ENCODE results near the gene MED25. TPM values are rescaled to one million over a fixed set of nuclear protein-coding genes. Genes with fewer than 3 reads are reported as not detected.

The MED25 gene
- total RNA-seq, 1 donor from 2014 or later = 25.6 TPM

DNA sequence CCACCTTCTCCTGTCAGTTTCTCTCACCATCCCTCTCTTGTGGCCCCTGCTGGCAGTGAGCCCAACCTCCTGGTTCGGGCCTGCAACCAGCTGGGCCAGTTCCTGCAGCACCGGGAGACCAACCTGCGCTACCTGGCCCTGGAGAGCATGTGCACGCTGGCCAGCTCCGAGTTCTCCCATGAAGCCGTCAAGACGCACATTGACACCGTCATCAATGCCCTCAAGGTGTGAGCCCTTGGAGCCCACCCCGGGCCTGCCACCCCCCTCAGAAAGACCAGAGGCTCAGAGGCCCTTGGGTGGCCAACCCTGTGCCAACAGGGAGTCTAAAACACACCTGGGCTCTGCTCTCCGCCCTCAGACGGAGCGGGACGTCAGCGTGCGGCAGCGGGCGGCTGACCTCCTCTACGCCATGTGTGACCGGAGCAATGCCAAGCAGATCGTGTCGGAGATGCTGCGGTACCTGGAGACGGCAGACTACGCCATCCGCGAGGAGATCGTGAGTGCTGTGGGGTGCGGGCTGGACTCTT lies 18.8 kb upstream of the MED25 start:
- no peak for ATAC-seq

DNA sequence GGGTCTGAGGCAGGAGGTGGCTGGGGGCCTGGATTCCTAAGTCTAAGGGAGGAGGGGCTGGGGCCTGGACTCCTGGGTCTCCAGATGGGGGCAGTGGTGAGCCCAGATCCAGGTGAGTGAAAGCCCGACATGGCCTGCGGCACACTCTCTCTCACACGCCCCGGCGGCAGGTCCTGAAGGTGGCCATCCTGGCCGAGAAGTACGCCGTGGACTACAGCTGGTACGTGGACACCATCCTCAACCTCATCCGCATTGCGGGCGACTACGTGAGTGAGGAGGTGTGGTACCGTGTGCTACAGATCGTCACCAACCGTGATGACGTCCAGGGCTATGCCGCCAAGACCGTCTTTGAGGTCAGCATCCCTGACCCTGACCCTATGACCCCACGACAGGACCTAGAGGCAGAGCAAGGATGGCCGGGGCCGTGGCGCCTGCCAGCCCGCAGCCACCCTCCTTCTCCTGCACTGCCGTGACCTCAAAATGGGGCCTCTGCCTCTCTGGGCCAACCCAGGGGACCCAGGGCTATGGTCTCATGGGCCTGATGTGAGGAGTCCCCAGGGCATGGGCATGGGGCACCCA lies 18.2 kb upstream of the MED25 start:
- no peak for ATAC-seq

DNA sequence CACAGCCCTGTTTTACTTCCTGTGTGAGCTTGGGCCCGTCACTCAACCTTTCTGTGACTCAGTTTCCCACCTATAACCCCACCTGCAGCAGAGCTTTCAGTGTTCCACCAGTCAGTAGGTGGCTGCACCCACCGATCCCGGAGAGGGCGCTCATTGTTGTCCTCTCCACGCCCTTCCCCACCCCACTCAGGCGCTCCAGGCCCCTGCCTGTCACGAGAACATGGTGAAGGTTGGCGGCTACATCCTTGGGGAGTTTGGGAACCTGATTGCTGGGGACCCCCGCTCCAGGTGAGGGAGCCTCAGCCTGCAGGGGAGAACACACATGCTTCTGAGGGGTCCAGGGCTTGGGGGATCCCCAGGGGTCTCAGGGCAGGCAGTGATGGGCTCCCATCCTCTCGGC lies 17.3 kb upstream of the MED25 start:
- ATAC-seq = no peak

DNA sequence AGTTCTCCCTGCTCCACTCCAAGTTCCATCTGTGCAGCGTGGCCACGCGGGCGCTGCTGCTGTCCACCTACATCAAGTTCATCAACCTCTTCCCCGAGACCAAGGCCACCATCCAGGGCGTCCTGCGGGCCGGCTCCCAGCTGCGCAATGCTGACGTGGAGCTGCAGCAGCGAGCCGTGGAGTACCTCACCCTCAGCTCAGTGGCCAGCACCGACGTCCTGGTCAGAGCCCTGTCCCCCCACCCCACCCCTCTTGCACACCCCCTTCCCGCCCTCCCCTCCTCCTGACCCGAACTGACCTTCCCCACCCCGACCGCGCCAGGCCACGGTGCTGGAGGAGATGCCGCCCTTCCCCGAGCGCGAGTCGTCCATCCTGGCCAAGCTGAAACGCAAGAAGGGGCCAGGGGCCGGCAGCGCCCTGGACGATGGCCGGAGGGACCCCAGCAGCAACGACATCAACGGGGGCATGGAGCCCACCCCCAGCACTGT lies 16.6 kb upstream of the MED25 start:
- ATAC-seq = no peak

DNA sequence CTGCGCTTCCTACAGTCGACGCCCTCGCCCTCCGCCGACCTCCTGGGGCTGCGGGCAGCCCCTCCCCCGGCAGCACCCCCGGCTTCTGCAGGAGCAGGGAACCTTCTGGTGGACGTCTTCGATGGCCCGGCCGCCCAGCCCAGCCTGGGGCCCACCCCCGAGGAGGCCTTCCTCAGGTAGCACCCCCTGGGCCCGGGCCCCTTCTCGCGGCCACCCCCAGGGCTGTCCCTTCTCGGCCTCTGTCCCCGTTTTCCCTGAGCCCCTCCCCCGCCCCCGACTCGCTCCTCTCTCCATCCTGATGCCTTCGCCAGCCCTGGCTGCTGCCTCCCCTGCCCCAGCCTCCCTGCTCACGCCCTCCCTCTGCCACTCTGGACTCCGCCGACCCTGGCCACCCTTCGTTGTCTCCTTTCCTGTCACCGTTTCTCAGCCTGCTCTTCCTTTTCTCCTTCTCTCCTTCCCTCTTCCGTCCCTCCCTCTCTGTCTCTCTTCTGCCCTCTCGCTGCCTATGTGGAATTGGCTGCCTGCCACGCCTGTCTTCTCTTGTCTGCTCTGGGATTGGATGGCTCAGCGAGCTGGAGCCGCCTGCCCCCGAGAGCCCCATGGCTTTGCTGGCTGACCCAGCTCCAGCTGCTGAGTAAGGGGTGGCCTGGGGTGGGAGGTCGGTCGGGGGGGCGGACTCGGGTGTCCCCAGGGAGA lies 16.0 kb upstream of the MED25 start:
- ATAC-seq = no peak

DNA sequence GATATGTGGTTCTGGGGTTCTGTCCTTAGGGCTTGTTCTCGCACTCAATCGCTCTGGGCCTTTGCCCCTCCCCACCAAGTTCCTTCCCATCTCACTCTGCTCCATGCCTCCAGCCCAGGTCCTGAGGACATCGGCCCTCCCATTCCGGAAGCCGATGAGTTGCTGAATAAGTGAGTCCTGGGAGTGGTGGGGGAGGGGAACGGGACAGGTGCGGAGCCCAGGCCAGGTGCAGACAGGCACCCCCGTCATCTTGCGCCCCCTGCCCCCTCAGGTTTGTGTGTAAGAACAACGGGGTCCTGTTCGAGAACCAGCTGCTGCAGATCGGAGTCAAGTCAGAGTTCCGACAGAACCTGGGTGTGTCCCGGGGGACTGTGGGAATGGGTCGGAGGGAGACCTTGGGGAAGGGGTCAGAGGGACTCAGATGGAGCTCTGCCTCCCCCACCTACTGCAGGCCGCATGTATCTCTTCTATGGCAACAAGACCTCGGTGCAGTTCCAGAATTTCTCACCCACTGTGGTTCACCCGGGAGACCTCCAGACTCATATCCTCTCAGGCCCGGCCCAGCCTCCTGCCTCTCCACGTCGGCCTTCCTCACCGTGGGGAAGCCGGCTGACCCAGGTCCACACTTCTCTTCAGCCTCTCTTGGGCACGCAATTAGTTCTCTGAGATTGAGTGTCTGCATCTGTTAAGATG lies 15.1 kb upstream of the MED25 start:
- no peak for ATAC-seq

DNA sequence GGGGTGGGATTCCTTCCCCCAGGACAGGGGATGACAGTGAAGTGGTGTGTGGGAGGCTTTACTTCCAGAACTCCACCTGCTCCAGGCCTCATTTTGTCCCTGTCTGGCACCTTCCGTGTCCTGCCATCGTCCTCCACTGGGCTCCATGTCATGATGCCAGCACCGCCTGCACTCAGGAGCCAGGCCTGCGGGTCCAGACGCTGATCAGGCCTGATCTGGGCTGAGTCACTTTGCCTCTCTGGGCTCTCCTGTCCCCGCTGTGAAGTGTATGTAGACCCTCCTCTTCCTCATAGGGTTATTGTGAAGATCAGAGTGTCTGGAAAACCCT lies 14.6 kb upstream of the MED25 start:
- no peak for ATAC-seq

DNA sequence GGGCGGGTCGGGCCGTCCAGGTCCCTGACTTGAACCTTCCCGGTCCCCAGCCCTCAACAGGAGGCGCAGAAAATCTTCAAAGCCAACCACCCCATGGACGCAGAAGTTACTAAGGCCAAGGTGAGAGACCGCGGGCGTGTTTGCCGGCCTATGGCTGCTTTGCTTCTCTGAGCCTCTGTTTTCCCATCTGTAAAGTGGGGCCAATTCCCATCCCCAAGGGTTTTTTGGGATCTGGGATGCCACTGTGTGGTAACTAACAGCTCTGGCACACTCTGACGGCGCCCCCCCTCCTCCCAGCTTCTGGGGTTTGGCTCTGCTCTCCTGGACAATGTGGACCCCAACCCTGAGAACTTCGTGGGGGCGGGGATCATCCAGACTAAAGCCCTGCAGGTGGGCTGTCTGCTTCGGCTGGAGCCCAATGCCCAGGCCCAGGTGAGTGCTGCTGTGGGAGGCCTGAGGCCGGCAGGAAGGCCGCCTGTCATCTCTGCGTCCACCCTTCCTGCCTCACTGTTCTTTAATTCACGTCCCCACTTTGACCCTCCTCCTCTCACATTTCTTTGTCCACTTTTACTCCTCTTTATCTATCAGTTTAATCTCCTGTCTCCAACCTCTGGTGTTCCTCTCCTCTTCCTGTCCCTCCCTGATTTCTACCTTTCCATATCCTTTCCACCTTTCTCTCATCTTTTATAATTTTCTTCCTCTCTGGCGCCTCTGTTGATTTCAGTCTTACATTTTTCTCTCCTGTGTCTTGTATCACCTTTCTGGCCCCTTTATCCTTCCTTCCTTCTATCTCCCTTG lies 12.1 kb upstream of the MED25 start:
- ATAC-seq = no peak

DNA sequence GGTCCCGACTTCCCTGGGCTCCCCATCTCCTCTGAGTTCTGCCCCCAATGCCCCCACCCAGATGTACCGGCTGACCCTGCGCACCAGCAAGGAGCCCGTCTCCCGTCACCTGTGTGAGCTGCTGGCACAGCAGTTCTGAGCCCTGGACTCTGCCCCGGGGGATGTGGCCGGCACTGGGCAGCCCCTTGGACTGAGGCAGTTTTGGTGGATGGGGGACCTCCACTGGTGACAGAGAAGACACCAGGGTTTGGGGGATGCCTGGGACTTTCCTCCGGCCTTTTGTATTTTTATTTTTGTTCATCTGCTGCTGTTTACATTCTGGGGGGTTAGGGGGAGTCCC lies 11.5 kb upstream of the MED25 start:
- ATAC-seq = no peak

DNA sequence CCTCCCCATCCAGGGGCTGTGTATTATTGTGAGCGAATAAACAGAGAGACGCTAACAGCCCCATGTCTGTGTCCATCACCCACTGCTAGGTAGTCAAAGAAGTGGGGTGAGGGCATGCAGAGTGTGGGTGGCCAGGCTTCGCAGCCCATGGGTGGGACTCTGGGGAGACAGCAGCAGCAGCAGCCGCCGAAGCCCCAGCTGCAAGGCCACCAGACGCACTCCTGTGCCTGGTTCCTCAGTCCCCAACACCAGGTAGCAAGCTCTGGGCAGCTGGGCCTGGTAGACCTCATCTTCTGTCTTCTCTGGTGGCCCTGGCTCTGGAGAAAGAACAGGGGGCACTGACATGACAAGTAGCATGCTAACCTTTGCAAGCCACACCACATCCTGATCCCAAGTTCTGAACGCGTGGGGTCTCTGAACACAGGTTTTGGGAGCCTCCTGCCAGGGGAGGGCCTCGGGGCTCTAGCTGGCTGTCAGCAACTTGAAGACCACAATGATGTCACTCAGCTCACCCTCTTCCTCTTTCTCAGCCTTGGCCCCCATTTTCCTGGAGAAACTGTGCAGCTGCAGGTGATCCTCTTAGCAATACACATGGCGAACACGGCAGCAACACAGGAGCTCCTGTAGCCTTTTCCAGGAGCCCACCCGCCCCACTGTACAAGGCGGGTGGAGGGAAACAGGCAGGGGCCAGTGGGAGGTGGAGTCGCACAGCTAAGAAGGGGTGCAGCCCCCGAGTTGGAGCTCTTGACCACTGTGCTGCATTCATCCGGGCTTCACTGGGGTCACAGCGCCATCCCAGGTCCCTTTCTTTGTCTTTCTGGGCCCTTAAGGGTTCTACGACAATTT lies 10.8 kb upstream of the MED25 start:
- no peak for ATAC-seq

DNA sequence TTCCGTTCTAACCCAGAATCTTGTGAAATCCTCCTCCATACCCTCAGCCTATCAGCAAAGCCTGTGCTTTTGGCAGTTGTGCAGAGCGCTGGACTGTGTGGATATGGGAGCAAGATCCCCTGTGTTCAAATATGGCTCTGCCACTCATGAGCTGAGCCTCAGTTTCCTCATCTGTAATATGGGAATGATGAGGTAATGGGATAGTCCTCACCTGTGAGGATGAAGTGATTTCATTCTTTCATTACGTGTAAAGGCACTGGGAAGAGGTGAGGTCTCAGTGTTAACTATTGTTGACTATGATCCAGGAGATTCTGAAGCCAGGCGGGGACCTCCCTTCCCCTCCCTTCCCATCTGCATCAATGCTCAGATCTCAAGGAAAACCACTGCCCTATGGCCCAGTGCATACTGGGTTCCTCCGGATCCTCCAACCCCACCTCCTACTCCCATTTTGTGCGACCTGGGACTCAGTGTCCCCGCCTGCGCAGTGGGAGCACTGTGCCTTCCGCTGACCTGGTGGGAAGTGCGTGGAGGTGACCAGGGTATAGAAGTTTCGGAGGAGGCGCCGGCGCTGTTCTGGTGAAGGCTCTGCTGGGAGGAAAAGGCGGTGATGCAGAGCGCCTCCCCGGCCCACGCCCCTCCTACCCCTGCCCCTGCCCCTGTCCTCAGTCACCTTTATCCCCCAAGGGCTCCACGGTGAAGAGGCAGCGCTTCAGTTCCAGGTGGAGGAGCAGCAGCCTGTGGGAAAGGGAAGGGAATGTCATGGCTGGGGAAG lies 10.0 kb upstream of the MED25 start:
- ATAC-seq = peak; percentile 3

DNA sequence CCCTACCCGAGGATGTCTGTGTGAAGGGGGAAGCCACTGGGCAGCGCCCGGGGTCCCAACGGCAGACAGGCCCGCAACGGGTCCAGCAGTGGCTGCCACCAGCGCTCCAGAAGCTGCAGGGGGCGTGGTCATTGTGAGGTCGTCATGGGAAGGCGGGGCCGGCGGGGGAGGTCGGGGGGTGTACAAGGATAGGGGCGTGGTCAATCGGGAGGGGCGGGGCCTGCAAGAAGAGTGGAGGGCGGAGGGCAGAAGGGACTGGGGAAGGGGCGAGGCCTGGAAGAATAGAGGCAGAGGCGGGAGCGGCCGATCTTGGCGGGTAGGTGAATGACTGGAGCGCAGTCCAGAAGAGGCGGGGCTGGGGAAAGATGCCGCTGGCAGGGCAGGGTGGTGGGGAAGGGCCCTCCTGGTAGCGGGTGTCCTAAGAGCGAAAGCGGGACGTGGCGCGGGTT lies 9.4 kb upstream of the MED25 start:
- ATAC-seq = peak; percentile 69

DNA sequence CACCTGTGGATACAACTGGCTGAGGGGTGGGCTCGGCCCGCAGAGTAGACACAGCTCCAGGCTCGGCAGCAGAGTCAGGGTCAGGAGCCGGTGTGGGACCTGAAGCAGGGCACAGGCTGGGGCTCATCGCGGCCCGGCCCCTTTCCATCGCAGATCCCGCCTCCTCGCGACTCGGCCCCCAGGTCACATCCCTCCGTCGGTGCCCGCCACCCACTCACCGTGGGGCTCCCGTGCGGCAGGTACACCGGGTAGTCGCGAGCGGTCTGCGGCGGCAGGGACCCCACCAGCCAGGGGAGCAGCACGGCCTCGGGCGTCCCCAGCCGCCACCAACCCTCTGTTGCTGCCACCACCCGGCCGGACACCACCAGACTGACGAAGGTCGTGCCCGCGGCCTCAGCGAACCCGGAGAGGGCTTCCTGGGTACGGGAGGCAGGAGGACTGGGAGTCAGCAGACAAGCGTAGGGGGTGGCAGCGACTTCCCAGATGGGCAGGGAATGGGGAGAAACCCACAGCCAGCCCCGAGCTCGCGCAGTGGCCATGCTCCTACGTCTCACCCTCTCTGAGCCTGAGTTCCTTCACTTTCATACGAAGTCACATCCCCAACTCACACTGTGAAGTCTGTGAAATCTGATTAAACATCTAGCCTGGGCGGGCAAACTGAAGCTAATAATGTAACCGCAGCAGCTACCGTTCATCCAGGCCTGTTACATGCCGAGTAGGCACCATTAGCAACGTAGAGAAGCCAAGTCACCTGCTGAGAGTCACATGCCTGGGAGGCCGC lies 8.7 kb upstream of the MED25 start:
- ATAC-seq = peak; percentile 10

DNA sequence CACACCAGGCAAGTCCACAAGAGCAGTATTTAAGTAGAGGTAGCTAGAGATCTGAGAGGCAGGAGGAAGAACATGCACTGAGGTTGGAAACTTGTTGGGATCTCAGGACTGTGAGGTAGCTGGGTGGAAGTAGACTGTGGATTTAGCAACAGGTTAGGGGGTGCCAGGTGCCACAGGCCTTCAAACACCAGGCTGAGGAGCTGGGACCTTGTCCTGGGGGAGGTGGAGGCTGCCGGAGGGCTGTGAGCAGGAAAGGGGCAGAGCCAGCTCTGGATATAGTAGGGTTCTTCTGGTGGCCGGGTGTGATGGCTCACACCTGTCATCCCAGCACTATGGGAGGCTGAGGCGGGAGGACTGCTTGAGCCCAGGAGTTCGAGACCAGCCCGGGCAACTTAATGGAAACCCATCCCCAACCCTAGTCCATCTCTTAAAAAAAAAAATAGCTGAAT lies 8.1 kb upstream of the MED25 start:
- ATAC-seq = no peak

DNA sequence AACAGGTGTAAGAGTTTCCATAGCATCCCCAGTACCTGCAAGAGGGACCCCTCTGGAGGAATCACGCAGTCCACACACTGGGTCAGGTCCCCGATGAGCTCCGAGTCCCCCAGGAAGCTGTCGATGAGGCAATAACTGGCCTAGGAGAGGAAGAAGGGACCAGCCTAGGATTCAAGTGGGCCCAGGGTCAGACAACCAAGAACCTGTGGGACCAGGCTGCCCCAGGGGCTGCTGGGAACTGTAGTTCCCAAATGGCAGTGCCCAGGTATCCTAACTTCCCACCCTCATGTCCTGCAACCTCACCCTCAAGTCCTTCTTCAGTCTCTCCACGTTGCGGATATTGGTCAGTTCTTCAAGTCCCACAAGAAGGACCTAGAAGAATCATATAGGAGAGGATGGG lies 6.8 kb upstream of the MED25 start:
- no peak for ATAC-seq

DNA sequence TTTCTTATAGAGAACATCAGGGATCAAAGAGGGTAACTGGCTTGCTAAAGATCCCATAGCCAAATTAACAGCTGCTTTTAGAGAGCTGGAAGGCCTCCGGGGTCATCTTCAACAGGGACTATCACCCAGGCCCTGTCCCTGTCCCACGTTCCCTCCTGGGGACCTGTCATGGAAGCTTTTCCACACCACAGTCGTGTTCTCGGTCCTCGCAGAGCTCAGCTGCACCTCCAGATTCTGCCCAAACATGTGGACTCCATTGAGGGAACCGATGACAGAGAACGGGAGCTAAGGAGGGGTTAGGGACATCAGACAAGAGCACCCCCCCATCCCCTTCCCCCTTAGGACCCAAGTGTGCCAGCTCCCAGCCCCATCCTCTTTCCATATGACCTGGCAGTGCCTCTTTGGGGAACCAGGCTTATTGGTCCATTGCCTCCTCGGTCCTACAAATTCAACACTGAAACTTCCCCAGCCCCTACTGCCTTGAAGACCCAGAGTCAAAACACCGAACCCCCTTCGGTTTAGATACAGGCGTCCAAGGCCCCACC lies 5.6 kb upstream of the MED25 start:
- no peak for ATAC-seq

DNA sequence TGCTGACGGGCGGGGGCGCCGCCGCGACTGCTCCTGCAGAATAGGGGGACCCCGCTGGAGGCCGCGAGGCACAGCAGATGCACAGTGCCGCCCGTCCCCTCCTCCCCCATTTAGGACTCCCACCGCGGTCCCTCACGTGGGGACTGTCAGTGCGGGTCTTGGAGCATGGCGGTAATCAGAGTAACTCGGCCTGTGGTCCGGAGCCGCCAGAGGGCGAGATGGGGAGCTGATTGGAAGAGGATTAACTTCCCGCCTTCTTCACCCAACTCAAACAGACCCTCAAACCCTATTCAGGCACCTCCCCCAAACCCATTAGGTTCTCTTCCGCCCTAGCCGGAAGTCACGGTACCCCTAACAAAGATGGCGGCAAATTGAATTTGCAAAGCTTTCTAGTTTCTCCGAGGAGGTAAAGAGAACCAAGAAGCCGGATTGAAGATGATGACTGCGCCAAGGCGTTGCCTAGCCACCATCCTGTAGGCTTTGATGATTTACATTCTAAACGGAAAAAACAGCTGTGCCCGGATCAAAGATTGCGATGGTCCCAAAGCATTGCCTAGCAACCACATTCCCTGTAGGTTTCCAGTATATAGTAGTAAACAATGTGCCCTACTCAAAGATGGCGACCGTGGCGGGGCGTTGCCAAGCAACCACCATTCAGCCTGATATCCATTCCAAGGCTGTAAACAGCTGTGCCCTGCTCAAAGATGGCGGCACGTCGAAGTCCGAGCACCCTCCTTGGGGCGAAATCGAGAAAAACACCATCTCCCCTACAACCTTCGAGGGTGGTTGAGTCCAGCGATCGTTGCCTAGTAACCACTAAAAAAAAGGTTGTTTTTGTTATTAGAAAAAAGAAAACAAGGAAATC lies 4.9 kb upstream of the MED25 start, which contains the start of gene FUZ:
TSS of gene FUZ (minus strand) at position 296 of the 865 bp plus-strand sequence. CDS start at position 110, 186 bp downstream.
- ATAC-seq = peak; percentile 78

DNA sequence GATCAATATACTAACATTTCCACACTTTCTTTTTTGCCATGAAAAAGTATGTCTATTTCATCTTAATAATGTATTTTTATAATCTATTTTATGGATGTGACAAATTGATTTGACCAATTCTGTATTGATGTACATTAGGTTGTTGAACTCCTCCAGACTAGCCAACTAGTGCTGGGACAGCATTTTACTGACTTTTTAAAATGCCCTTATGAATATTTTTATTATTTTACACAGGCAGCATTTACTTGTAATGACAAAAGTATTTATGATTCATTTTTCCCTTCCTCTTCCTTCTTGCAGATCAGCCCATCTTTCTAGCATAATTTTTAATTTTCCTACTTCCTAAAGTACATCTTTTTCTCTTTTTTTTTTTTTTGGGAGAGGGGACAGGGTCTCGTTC lies 4.1 kb upstream of the MED25 start:
- no peak for ATAC-seq

DNA sequence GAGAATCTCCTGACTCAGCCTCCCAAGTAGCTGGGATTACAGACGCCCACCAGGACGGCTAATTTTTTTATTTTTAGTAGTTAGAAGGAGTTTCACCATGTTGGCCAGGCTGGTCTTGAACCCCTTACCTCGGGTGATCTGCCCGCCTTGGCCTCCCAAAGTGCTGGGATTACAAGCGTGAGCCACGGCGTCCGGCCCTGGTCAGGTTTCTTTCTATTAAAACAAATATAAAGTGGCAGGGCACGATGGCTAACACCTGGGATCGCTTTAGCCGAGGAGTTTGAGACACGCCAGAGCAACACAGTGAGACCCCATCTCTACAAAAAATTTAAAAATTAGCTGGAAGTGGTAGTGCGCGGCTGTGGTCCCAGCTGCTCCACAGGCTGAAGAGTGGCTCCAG lies 1.5 kb upstream of the MED25 start:
- no peak for ATAC-seq
